H1 (cell line): ENCODE results near the gene TLE3. TPM values are rescaled to one million over a fixed set of nuclear protein-coding genes. Genes with fewer than 3 reads are reported as not detected.

Source experiments
- CHD2 ChIP-seq: IDR thresholded peaks from 2 replicates; pipeline ENCODE4 v1.6.1; 2012; ENCODE audit warnings: low read length, improper control_type of control experiment
- CTCF ChIP-seq, 3 experiments: IDR thresholded peaks; 1 replicate in 2 of 3; 2 replicates in 1 of 3; pipeline versions ENCODE4 v1.5.1 to v1.6.1; 2011; ENCODE audit warnings: low read length in 3 of 3, mild to moderate bottlenecking in 3 of 3, inconsistent platforms in 2 of 3, low read depth in 1 of 3, moderate library complexity in 1 of 3; ENCODE audit not compliant: insufficient read depth in 1 of 3; ENCODE audit errors: control extremely low read depth in 1 of 3
- KDM5A ChIP-seq: fragments of 200-600 bp; IDR thresholded peaks from 2 replicates; pipeline ENCODE4 v1.7.1; 2012; ENCODE audit warnings: mild to moderate bottlenecking, low read length, inconsistent platforms, mixed read lengths
- MAFK ChIP-seq: IDR thresholded peaks from 2 replicates; pipeline ENCODE4 v1.6.1; 2012; ENCODE audit warnings: low read depth, mild to moderate bottlenecking, improper control_type of control experiment, low read length
- RNF2 ChIP-seq: fragments of 200-900, 300-1000 bp; sonication (generic); IDR thresholded peaks from 2 replicates; pipeline ENCODE4 v1.7.1; 2016; ENCODE audit warnings: borderline replicate concordance, low read depth, mild to moderate bottlenecking, antibody characterized with exemption, low read length; ENCODE audit not compliant: poor library complexity, severe bottlenecking; ENCODE audit errors: missing control alignments
- SP1 ChIP-seq: IDR thresholded peaks from 2 replicates; pipeline ENCODE4 v1.6.1; 2011; ENCODE audit warnings: low read depth, low read length
- TAF1 ChIP-seq: IDR thresholded peaks from 2 replicates; pipeline ENCODE4 v1.6.1; 2011; ENCODE audit warnings: mild to moderate bottlenecking, low read depth, low read length
- polyA plus RNA-seq, 7 experiments: library from polyadenylated mRNA; depleted of rRNA in 3 of 7; stranded (reverse) in 5 of 7; unstranded in 2 of 7; fragments of >200 nt in 5 of 7; fragments of 200-250 nt in 2 of 7; gene quantifications; 1 replicate in 5 of 7; 2 replicates in 1 of 7; 4 replicates in 1 of 7; pipeline versions ENCODE4 v1.2.1 to v1.2.3, GENCODE V29; 2011 to 2013; ENCODE audit warnings: missing spikeins in 2 of 7, mixed read lengths in 2 of 7
- total RNA-seq: library from RNA; stranded (reverse); fragmentation: NEBNext Ultra II Directional; extraction: Animal tissue kit (Norgen Biotek cat#: 25700); gene quantifications from 2 replicates; pipeline ENCODE4 v1.2.1, GENCODE V29; 2021

The TLE3 gene
- total and polyA plus RNA-seq, 2 of the 8 experiments (the other 6 are each of a cell fraction or from before 2014, with no cell fraction given), result 25.1 to 61.2 TPM

GRCh38 chr15:70026991-70027390 is 70.7 kb downstream of the TLE3 start (continued):
- TF ChIP-seq RNF2 (no peak), SP1 (no peak), MAFK (no peak), KDM5A (no peak), TAF1 (no peak), CTCF (IDR thresholded peaks at IDR 0.05; ENCODE audit: control extremely low read depth in 1 of 3, insufficient read depth in 1 of 3, low read depth in 1 of 3, low read length in 3 of 3) (no peak), CHD2 (no peak)
- TF ChIP-seq, all 59 proteins: peak for 0
